Measurements from ENCODE around the gene PHAF1. TPM values are rescaled to one million over a fixed set of nuclear protein-coding genes. Genes with fewer than 3 reads are reported as not detected.

PHAF1 gene
- total and polyA plus RNA-seq, 2 of the 13 experiments (the other 11 are each of a cell fraction or from before 2014, with no cell fraction given) = 48.3 to 174 TPM

- TF ChIP-seq SNAPC5 (CRISPR knock-in tag; IDR thresholded peaks at IDR 0.05; ENCODE audit: borderline replicate concordance) (no peak), SKI (IDR thresholded peaks at IDR 0.05; ENCODE audit: partially characterized antibody) (no peak), ISX (CRISPR knock-in tag; conservative IDR thresholded peaks at IDR 0.05) (no peak), RERE (CRISPR knock-in tag; IDR thresholded peaks at IDR 0.05; ENCODE audit: low read depth) (no peak), ZNF12 (CRISPR knock-in tag; IDR thresholded peaks at IDR 0.05) (no peak), MTA1 (CRISPR knock-in tag; IDR thresholded peaks at IDR 0.05; ENCODE audit: borderline replicate concordance) (no peak; the same call in 1 of the 2 replicates), HINFP (CRISPR knock-in tag; IDR thresholded peaks at IDR 0.05; ENCODE audit: low read depth) (peak; percentile 78; the same call in 1 of the 2 replicates), TARDBP (CRISPR knock-in tag; IDR thresholded peaks at IDR 0.05) (no peak), ZNF264 (CRISPR knock-in tag; IDR thresholded peaks at IDR 0.05) (0 out of 2 replicates have a peak, but pooled peaks have one; percentile 64), MAFG (CRISPR knock-in tag; IDR thresholded peaks at IDR 0.05) (no peak), ZNF230 (CRISPR knock-in tag; IDR thresholded peaks at IDR 0.05) (no peak; the same call in 1 of the 2 replicates), KMT2B (CRISPR knock-in tag; IDR thresholded peaks at IDR 0.05) (no peak), YEATS2 (CRISPR knock-in tag; IDR thresholded peaks at IDR 0.05; ENCODE audit: borderline replicate concordance) (no peak; the same call in 1 of the 2 replicates), NONO (IDR thresholded peaks at IDR 0.05) (no peak), NONO (CRISPR knock-in tag; conservative IDR thresholded peaks at IDR 0.05) (0 out of 2 replicates have a peak, but pooled peaks have one; percentile 16), CCDC6 (CRISPR knock-in tag; IDR thresholded peaks at IDR 0.05) (no peak), ZNF414 (CRISPR knock-in tag; IDR thresholded peaks at IDR 0.05) (no peak; the same call in 1 of the 2 replicates), ZBTB3 (CRISPR knock-in tag; IDR thresholded peaks at IDR 0.05; ENCODE audit: borderline replicate concordance, low read depth) (peak; percentile 32; the same call in 1 of the 2 replicates), ZNF430 (CRISPR knock-in tag; IDR thresholded peaks at IDR 0.05) (no peak), ZNF850 (CRISPR knock-in tag; conservative IDR thresholded peaks at IDR 0.05) (no peak)
These were observed 61.4 kb downstream of the PHAF1 start (continued) for GRCh38 chr16:67170949-67171649.

All from HepG2 (cell line).